H1 (cell line): ENCODE results near the gene TET2. TPM values are rescaled to one million over a fixed set of nuclear protein-coding genes. Genes with fewer than 3 reads are reported as not detected.
A peak's percentile ranks its signal among the peaks of the same experiment; 100 is the strongest.

ENCODE experiments used
- CTCF ChIA-PET: fragments of 300-600 bp; sonication (Branson Sonifier 250); formaldehyde crosslinking; loops from one replicate; lab custom pipeline; 2021; ENCODE audit not compliant: partially characterized antibody; lab: Charles Lee
- POLR2A ChIA-PET: fragments of 300-600 bp; sonication (Branson Sonifier 250); formaldehyde crosslinking; loops from one replicate; lab custom pipeline; 2021; ENCODE audit warnings: inconsistent platforms; ENCODE audit not compliant: partially characterized antibody; lab: Charles Lee
- DNase-seq, 2 experiments: peaks; one replicate each; pipeline versions ENCODE4 v3.0.0 to v3.0.0-alpha.2; 2010 to 2022; ENCODE audit warnings: low spot score in 2 of 2, low read depth in 1 of 2, mixed read lengths in 1 of 2
- FAIRE-seq: peaks from 2 replicates; lab custom pipeline; 2011; peaks lifted over from hg19 to GRCh38; lab: Jason Lieb, UNC
- H2AFZ ChIP-seq: 2 replicates; pipeline ENCODE4 v1.8.1; 2012; ENCODE audit warnings: low read length, inconsistent platforms
- H2AK5ac ChIP-seq: 2 replicates; pipeline ENCODE4 v1.6.1; 2013; ENCODE audit warnings: low read depth, low read length
- H2BK120ac ChIP-seq: replicated peaks from 2 replicates; pipeline ENCODE3; 2013; ENCODE audit warnings: low read depth, low read length, inconsistent platforms
- H2BK12ac ChIP-seq: 2 replicates; pipeline ENCODE4 v1.6.1; 2013; ENCODE audit warnings: low read depth, low read length
- H2BK15ac ChIP-seq: 2 replicates; pipeline ENCODE4 v1.6.1; 2013; ENCODE audit warnings: low read length
- H2BK20ac ChIP-seq: 2 replicates; pipeline ENCODE4 v1.6.1; 2013; ENCODE audit warnings: low read length
- H2BK5ac ChIP-seq: 2 replicates; pipeline ENCODE4 v1.6.1; 2013; ENCODE audit warnings: low read depth, low read length
- H3K14ac ChIP-seq: 2 replicates; pipeline ENCODE4 v1.6.1; 2013; ENCODE audit warnings: inconsistent platforms; ENCODE audit not compliant: insufficient read length
- H3K18ac ChIP-seq: 2 replicates; pipeline ENCODE4 v1.6.1; 2013; ENCODE audit warnings: low read length; ENCODE audit errors: extremely low read depth
- H3K23ac ChIP-seq: 2 replicates; pipeline ENCODE4 v1.6.1; 2013; ENCODE audit warnings: inconsistent platforms; ENCODE audit not compliant: insufficient read length
- H3K23me2 ChIP-seq: 2 replicates; pipeline ENCODE4 v1.6.1; 2013; ENCODE audit warnings: low read depth, low read length
- H3K27ac ChIP-seq: 2 replicates; pipeline ENCODE4 v1.6.1; 2011; ENCODE audit warnings: low read depth, low read length, inconsistent platforms
- H3K27me3 ChIP-seq, 4 experiments: replicated peaks in 1 of 4; 1 replicate in 1 of 4; 2 replicates in 3 of 4; pipeline versions ENCODE4 v1.6.1 to v1.8.1; 2011 to 2013; ENCODE audit warnings: low read length in 3 of 4, mild to moderate bottlenecking in 3 of 4, inconsistent platforms in 2 of 4, mixed read lengths in 2 of 4, moderate library complexity in 1 of 4; ENCODE audit not compliant: control insufficient read depth in 3 of 4, insufficient read depth in 3 of 4; ENCODE audit errors: extremely low read depth in 1 of 4
- H3K36me3 ChIP-seq, 4 experiments: 2 replicates each; pipeline versions ENCODE4 v1.6.1 to v1.8.1; 2011 to 2013; ENCODE audit warnings: mild to moderate bottlenecking in 4 of 4, low read length in 3 of 4, moderate library complexity in 2 of 4, control low read depth in 1 of 4, inconsistent platforms in 1 of 4; ENCODE audit not compliant: insufficient read depth in 4 of 4, control insufficient read depth in 2 of 4
- H3K4ac ChIP-seq: replicated peaks from 2 replicates; pipeline ENCODE3; 2013; ENCODE audit warnings: low read length, low read depth, mixed read lengths, inconsistent platforms; ENCODE audit not compliant: insufficient read length
- H3K4me1 ChIP-seq, 4 experiments: replicated peaks in 1 of 4; 1 replicate in 1 of 4; 2 replicates in 3 of 4; pipeline versions ENCODE4 v1.6.1 to v1.8.1; 2011 to 2013; ENCODE audit warnings: low read length in 3 of 4, inconsistent platforms in 2 of 4, mixed read lengths in 1 of 4; ENCODE audit not compliant: insufficient read depth in 4 of 4, control insufficient read depth in 3 of 4
- H3K4me2 ChIP-seq, 2 experiments: 2 replicates each; pipeline versions ENCODE4 v1.6.1 to v1.8.1; 2011 to 2013; ENCODE audit warnings: low read depth in 2 of 2, low read length in 2 of 2, control low read depth in 1 of 2, inconsistent platforms in 1 of 2, mild to moderate bottlenecking in 1 of 2; ENCODE audit not compliant: insufficient read depth in 1 of 2
- H3K4me3 ChIP-seq, 4 experiments: fragments of 200-600, 300-600 bp in 1 of 4; sonication (generic), shearing (Covaris generic), sonication (Bioruptor Twin) in 1 of 4; 2 replicates each; pipeline versions ENCODE4 v1.5.1 to v1.8.1; 2011 to 2016; ENCODE audit warnings: low read length in 4 of 4, low read depth in 3 of 4, control low read depth in 2 of 4, inconsistent platforms in 2 of 4, mild to moderate bottlenecking in 2 of 4, mixed read lengths in 1 of 4, moderate library complexity in 1 of 4; ENCODE audit not compliant: insufficient read depth in 2 of 4; ENCODE audit errors: extremely low read depth in 1 of 4
- H3K56ac ChIP-seq: replicated peaks from 2 replicates; pipeline ENCODE3; 2013; ENCODE audit warnings: low read depth, mild to moderate bottlenecking, mixed read lengths, low read length, inconsistent platforms; ENCODE audit not compliant: insufficient read length
- H3K79me1 ChIP-seq: 2 replicates; pipeline ENCODE4 v1.6.1; 2013; ENCODE audit warnings: low read depth, low read length, control low read depth
- H3K79me2 ChIP-seq, 2 experiments: 2 replicates each; pipeline versions ENCODE4 v1.6.1 to v1.8.1; 2012 to 2013; ENCODE audit warnings: low read length in 2 of 2, mild to moderate bottlenecking in 2 of 2, inconsistent platforms in 1 of 2; ENCODE audit not compliant: insufficient read depth in 2 of 2, control insufficient read depth in 1 of 2
- H3K9ac ChIP-seq, 4 experiments: replicated peaks in 1 of 4; 1 replicate in 1 of 4; 2 replicates in 3 of 4; pipeline versions ENCODE4 v1.6.1 to v1.8.1; 2011 to 2013; ENCODE audit warnings: low read depth in 3 of 4, low read length in 3 of 4, control low read depth in 2 of 4, mild to moderate bottlenecking in 2 of 4, moderate library complexity in 2 of 4, inconsistent platforms in 1 of 4; ENCODE audit errors: extremely low read depth in 1 of 4
- H3K9me3 ChIP-seq, 2 experiments: 2 replicates each; pipeline versions ENCODE4 v1.6.1 to v1.8.1; 2012 to 2013; ENCODE audit warnings: mild to moderate bottlenecking in 2 of 2, moderate library complexity in 2 of 2, control low read depth in 1 of 2, inconsistent platforms in 1 of 2, low read depth in 1 of 2, low read length in 1 of 2, mixed read lengths in 1 of 2; ENCODE audit not compliant: insufficient read depth in 2 of 2
- H4K20me1 ChIP-seq, 2 experiments: replicated peaks in 1 of 2; 2 replicates each; pipeline versions ENCODE3 to v1.8.1; 2011 to 2013; ENCODE audit warnings: inconsistent platforms in 2 of 2, low read length in 2 of 2, mild to moderate bottlenecking in 1 of 2; ENCODE audit not compliant: insufficient read depth in 2 of 2, control insufficient read depth in 1 of 2
- H4K5ac ChIP-seq: 2 replicates; pipeline ENCODE4 v1.6.1; 2013; ENCODE audit warnings: low read length, low read depth, mixed read lengths, inconsistent platforms; ENCODE audit not compliant: insufficient read length
- H4K8ac ChIP-seq: 2 replicates; pipeline ENCODE4 v1.8.0; 2013; ENCODE audit warnings: mild to moderate bottlenecking, moderate library complexity, low read length, inconsistent platforms; ENCODE audit not compliant: insufficient read depth; ENCODE audit errors: extremely low read depth
- H4K91ac ChIP-seq: replicated peaks from 2 replicates; pipeline ENCODE3; 2013; ENCODE audit warnings: low read length, mixed read lengths, inconsistent platforms; ENCODE audit not compliant: insufficient read length
- EP300 ChIP-seq, 2 experiments: IDR thresholded peaks; 1 replicate in 1 of 2; 2 replicates in 1 of 2; pipeline ENCODE4 v1.6.1; 2011 to 2012; ENCODE audit warnings: low read depth in 2 of 2, low read length in 2 of 2, mild to moderate bottlenecking in 2 of 2, borderline replicate concordance in 1 of 2, inconsistent platforms in 1 of 2, moderate library complexity in 1 of 2
- SIX5 ChIP-seq: IDR thresholded peaks from 2 replicates; pipeline ENCODE4 v1.6.1; 2011; ENCODE audit warnings: mild to moderate bottlenecking, low read depth, low read length
- WGBS, 2 experiments: shearing (Covaris generic) in 1 of 2; methylation state at CpG; one replicate each; pipeline versions ENCODE4 v1.1.6 to v1.1.7; 2013 to 2015; ENCODE audit warnings: low lambda C conversion rate in 2 of 2, mixed read lengths in 2 of 2, inconsistent platforms in 1 of 2, low coverage in 1 of 2, missing lambda C conversion rate in 1 of 2; ENCODE audit not compliant: insufficient replicate concordance in 2 of 2, insufficient coverage in 1 of 2, insufficient read length in 1 of 2; ENCODE audit errors: extremely low coverage in 1 of 2, missing lambda C conversion rate in 1 of 2; 5-methylcytosine and 5-hydroxymethylcytosine counted together
- polyA plus RNA-seq, 7 experiments: library from polyadenylated mRNA; depleted of rRNA in 3 of 7; stranded (reverse) in 5 of 7; unstranded in 2 of 7; fragments of >200 nt in 5 of 7; fragments of 200-250 nt in 2 of 7; gene quantifications; 1 replicate in 5 of 7; 2 replicates in 1 of 7; 4 replicates in 1 of 7; pipeline versions ENCODE4 v1.2.1 to v1.2.3, GENCODE V29; 2011 to 2013; ENCODE audit warnings: missing spikeins in 2 of 7, mixed read lengths in 2 of 7
- total RNA-seq: library from RNA; stranded (reverse); fragmentation: NEBNext Ultra II Directional; extraction: Animal tissue kit (Norgen Biotek cat#: 25700); gene quantifications from 2 replicates; pipeline ENCODE4 v1.2.1, GENCODE V29; 2021

TET2 gene
- total and polyA plus RNA-seq, 2 of the 8 experiments (the other 6 are each of a cell fraction or from before 2014, with no cell fraction given) = 1.0 to 2.6 TPM

DNA sequence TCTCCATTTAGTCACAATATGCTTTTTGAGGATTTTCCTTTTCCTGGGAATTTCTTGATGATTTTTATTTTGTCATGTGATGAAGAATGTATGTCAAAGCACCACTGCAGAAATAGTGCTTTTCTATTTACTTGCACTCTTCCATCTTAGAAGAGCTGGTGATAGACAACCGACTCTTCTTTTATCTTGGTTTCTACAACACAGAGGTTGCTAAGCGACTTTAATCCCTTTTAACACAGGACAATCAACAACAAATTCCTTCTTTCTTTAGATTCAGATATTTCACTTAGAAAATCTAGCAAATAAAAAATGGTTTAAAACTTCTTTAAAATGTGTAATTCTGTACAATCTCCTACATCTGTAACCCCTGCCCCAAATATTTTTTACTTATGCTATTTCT is 34.6 kb downstream of the TET2 start:
- POLR2A ChIA-PET = no interaction called here
- H4K91ac ChIP-seq = no peak overlapping the region
- no peaks in the 10 kb centered on the region for H3K36me3 ChIP-seq
- DNase-seq (no peak), FAIRE-seq (no peak)
- H3K18ac ChIP-seq = no peak overlapping the region
- H3K79me2 ChIP-seq = no peaks in the 10 kb centered on the region
- H3K27ac ChIP-seq = no peak overlapping the region
- no peaks in the 10 kb centered on the region for H4K20me1 ChIP-seq
- H3K23ac ChIP-seq = no peak overlapping the region
- no peak overlapping the region for H3K4me2 ChIP-seq
- no peak overlapping the region for H2AFZ ChIP-seq
- H4K8ac ChIP-seq = no peak overlapping the region
- no peak overlapping the region for H2BK120ac ChIP-seq
- no peak overlapping the region for H2BK15ac ChIP-seq
- H3K4me1 ChIP-seq = no peaks in the 10 kb centered on the region
- no peaks in the 10 kb centered on the region for H3K23me2 ChIP-seq
- H2BK12ac ChIP-seq = no peak overlapping the region
- H3K14ac ChIP-seq = no peak overlapping the region
- no peak overlapping the region for H2AK5ac ChIP-seq
- CTCF ChIA-PET = no interaction called here
- no peak overlapping the region for H3K4ac ChIP-seq
- H3K27me3 ChIP-seq = no peaks in the 10 kb centered on the region
- no peak overlapping the region for H3K4me3 ChIP-seq
- H2BK20ac ChIP-seq = no peak overlapping the region
- no peaks in the 10 kb centered on the region for H3K79me1 ChIP-seq
- H4K5ac ChIP-seq = no peak overlapping the region
- H3K56ac ChIP-seq = no peak overlapping the region
- no peaks in the 10 kb centered on the region for H3K9me3 ChIP-seq
- WGBS, 2 experiments = 67% methylated on average over 2 of the region's 2 CpGs; no CpG with 5 or more reads in 1 of the 2 experiments
- no peak overlapping the region for H3K9ac ChIP-seq
- TF ChIP-seq EP300 (IDR thresholded peaks at IDR 0.05; ENCODE audit: borderline replicate concordance in 1 of 2, low read depth in 2 of 2, low read length in 2 of 2) (peak in 1 of 2 experiments; percentile 74; a peak in 1 of 3 replicates), SIX5 (no peak)
- no peak overlapping the region for H2BK5ac ChIP-seq
